Naive thymus-derived CD4-positive, alpha-beta T cell (primary cell): ENCODE data around the gene STARD3. TPM values are rescaled to one million over a fixed set of nuclear protein-coding genes. Genes with fewer than 3 reads are reported as not detected.

Experiments
- ATAC-seq: fragments of 150-1000 bp; cut with Tn5 transposase; 2 replicates; pipeline ENCODE4 v1.10.0; 2021; ENCODE audit warnings: mild to moderate bottlenecking, moderate library complexity
- CTCF ChIA-PET: fragments of 350-600 bp; sonication (Branson Sonifier 250); formaldehyde crosslinking; loops from one replicate; lab custom pipeline; 2021; ENCODE audit warnings: antibody characterized with exemption; lab: Charles Lee
- POLR2A ChIA-PET: fragments of 350-600 bp; sonication (Branson Sonifier 250); formaldehyde crosslinking; loops from one replicate; lab custom pipeline; 2021; ENCODE audit warnings: antibody characterized with exemption, inconsistent platforms; lab: Charles Lee
- DNase-seq, 9 donors: peaks; one replicate each; pipeline versions ENCODE4 v3.0.0 to v3.0.0-alpha.2; 2020 to 2022; ENCODE audit warnings: mixed read lengths in 1 of 9
- H3K27ac ChIP-seq: one replicate; pipeline ENCODE4 v1.7.0; 2013; ENCODE audit warnings: mild to moderate bottlenecking, low read depth, low read length, moderate library complexity
- H3K27me3 ChIP-seq, 2 donors: one replicate each; pipeline ENCODE4 v1.7.0; 2013; ENCODE audit warnings: low read length in 2 of 2, mild to moderate bottlenecking in 2 of 2, moderate library complexity in 2 of 2; ENCODE audit not compliant: control insufficient read depth in 2 of 2, insufficient read depth in 2 of 2
- H3K36me3 ChIP-seq, 3 experiments: 1 replicate in 2 of 3; 2 replicates in 1 of 3; pipeline ENCODE4 v1.7.0; 2013; ENCODE audit warnings: low read length in 3 of 3, mild to moderate bottlenecking in 3 of 3, moderate library complexity in 1 of 3; ENCODE audit not compliant: insufficient read depth in 3 of 3, control insufficient read depth in 2 of 3
- H3K4me1 ChIP-seq, 2 donors: one replicate each; pipeline ENCODE4 v1.7.0; 2013; ENCODE audit warnings: low read length in 2 of 2, mild to moderate bottlenecking in 2 of 2, moderate library complexity in 1 of 2; ENCODE audit not compliant: control insufficient read depth in 2 of 2, insufficient read depth in 2 of 2
- H3K4me3 ChIP-seq: 2 replicates; pipeline ENCODE4 v1.7.0; 2013; ENCODE audit warnings: mild to moderate bottlenecking, low read length
- H3K9me3 ChIP-seq, 3 experiments: 1 replicate in 2 of 3; 2 replicates in 1 of 3; pipeline ENCODE4 v1.7.0; 2013; ENCODE audit warnings: low read length in 3 of 3; ENCODE audit not compliant: control insufficient read depth in 2 of 3
- H3K27ac Mint-ChIP-seq, 9 donors: one replicate each; pipeline ENCODE4 v1.8.0; 2020 to 2022; ENCODE audit warnings: mixed read lengths in 9 of 9, mild to moderate bottlenecking in 8 of 9, moderate library complexity in 5 of 9, inconsistent platforms in 2 of 9
- H3K27me3 Mint-ChIP-seq, 5 donors: one replicate each; pipeline ENCODE4 v1.8.0; 2021 to 2022; ENCODE audit warnings: mixed read lengths in 5 of 5, mild to moderate bottlenecking in 1 of 5
- H3K36me3 Mint-ChIP-seq, 5 donors: one replicate each; pipeline ENCODE4 v1.8.0; 2020 to 2022; ENCODE audit warnings: mixed read lengths in 5 of 5, mild to moderate bottlenecking in 3 of 5, inconsistent platforms in 1 of 5
- H3K4me1 Mint-ChIP-seq, 7 donors: one replicate each; pipeline ENCODE4 v1.8.0; 2020 to 2022; ENCODE audit warnings: mixed read lengths in 7 of 7, mild to moderate bottlenecking in 3 of 7, inconsistent platforms in 1 of 7
- H3K4me3 Mint-ChIP-seq, 10 donors: one replicate each; pipeline ENCODE4 v1.8.0; 2020 to 2022; ENCODE audit warnings: mild to moderate bottlenecking in 10 of 10, mixed read lengths in 10 of 10, moderate library complexity in 6 of 10, inconsistent platforms in 2 of 10
- H3K9me3 Mint-ChIP-seq, 11 donors: one replicate each; pipeline ENCODE4 v1.8.0; 2020 to 2022; ENCODE audit warnings: mixed read lengths in 11 of 11, mild to moderate bottlenecking in 4 of 11, inconsistent platforms in 1 of 11, moderate library complexity in 1 of 11
- intact Hi-C, 2 donors: fragments of 100-400 bp; cut with micrococcal nuclease; formaldehyde crosslinking; loops; one replicate each; pipeline ENCODE4 v1.15.1; 2023
- polyA plus RNA-seq, 2 donors: library from polyadenylated mRNA; unstranded; fragments of 300-500 nt; fragmentation: Illumina TruSeq; gene quantifications; one replicate each; pipeline ENCODE4 v1.2.3, GENCODE V29; 2021
- total RNA-seq, 6 experiments: library from RNA in 5 of 6; stranded (reverse) in 5 of 6; gene quantifications; 1 replicate in 5 of 6; 2 replicates in 1 of 6; pipeline ENCODE4 v1.2.3 and lab custom pipeline; 2021 to 2026

Gene STARD3
- total and polyA plus RNA-seq, 7 experiments from 2014 or later = 46.7 to 143 (median 88.4) TPM

- Histone ChIP-seq H3K9me3 (no peaks in the 10 kb centered on the region), H3K27ac (no peak overlapping the region), H3K4me1 (peaks cover 5% of the 10 kb centered on the region in 2 donors), H3K36me3 (no peaks in the 10 kb centered on the region), H3K27me3 (peaks cover 3% of the 10 kb centered on the region in 2 donors), H3K4me3 (no peak overlapping the region)
- Mint-ChIP-seq H3K4me1 (peaks cover 0 to 9% (median 3%) of the 10 kb centered on the region in 7 donors), H3K36me3 (no peaks in the 10 kb centered on the region), H3K27me3 (peaks cover 14 to 73% (median 21%) of the 10 kb centered on the region in 5 donors), H3K4me3 (no peak overlapping the region), H3K27ac (no peak overlapping the region), H3K9me3 (peaks cover 0 to 2% (median 0%) of the 10 kb centered on the region in 11 donors)
- intact Hi-C loops = no loop called here
- ChIA-PET CTCF (interaction anchor here (0.6 to 0.9 kb wide), 2 partner anchors 43 to 807 kb away, joined by 3 to 5 read pairs; no protein-coding TSS in a partner anchor), POLR2A (interaction anchor here (0.6 kb wide), 1 partner anchor 393 kb away, joined by 3 read pairs; no protein-coding TSS in a partner anchor)
- ATAC-seq (no peak), DNase-seq (no peak)
These were observed 24.6 kb upstream of the STARD3 start for GRCh38 chr17:39612291-39612894.

DNA sequence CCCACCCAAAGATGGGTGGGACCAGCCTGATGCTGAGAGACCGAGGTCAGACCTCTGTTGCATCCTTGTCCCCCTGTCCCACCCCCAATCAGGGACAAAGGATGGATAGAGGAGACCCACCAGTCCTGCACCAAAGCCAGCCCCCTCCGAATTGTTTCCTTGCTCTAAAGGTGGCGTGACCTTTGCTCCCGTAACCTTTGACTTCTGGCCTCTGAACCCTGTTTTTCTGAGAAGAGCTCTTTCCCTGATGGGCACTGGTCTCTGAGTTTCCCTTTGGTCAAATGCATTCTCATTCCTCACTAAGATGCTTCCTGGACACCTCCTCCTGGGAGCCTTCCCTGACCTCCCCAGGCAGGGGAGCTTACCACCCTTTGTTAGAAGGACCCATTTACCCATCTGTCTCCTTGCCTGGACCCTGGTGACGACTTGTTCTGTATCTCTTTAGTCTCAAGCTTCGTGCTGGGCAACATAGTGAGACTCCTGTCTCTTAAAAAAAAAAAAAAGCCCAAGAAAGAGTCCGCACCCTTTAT is 23.9 kb upstream of the STARD3 start:
- Histone ChIP-seq H3K36me3 (no peaks in the 10 kb centered on the region), H3K4me1 (peaks cover 4 to 6% of the 10 kb centered on the region in 2 donors), H3K27me3 (peaks cover 3 to 4% of the 10 kb centered on the region in 2 donors), H3K9me3 (no peaks in the 10 kb centered on the region), H3K4me3 (no peak overlapping the region), H3K27ac (no peak overlapping the region)
- ChIA-PET CTCF (no interaction called here), POLR2A (interaction anchor here (0.6 kb wide), 2 partner anchors 9 to 393 kb away, joined by 3 read pairs; no protein-coding TSS in a partner anchor)
- Mint-ChIP-seq H3K9me3 (peaks cover 0 to 2% (median 0%) of the 10 kb centered on the region in 11 donors), H3K36me3 (no peaks in the 10 kb centered on the region), H3K27ac (no peak overlapping the region), H3K27me3 (peaks cover 14 to 70% (median 21%) of the 10 kb centered on the region in 5 donors), H3K4me1 (peaks cover 0 to 9% (median 2%) of the 10 kb centered on the region in 7 donors), H3K4me3 (no peak overlapping the region)
- DNase-seq (no peak), ATAC-seq (no peak)
- intact Hi-C loops = no loop called here

DNA sequence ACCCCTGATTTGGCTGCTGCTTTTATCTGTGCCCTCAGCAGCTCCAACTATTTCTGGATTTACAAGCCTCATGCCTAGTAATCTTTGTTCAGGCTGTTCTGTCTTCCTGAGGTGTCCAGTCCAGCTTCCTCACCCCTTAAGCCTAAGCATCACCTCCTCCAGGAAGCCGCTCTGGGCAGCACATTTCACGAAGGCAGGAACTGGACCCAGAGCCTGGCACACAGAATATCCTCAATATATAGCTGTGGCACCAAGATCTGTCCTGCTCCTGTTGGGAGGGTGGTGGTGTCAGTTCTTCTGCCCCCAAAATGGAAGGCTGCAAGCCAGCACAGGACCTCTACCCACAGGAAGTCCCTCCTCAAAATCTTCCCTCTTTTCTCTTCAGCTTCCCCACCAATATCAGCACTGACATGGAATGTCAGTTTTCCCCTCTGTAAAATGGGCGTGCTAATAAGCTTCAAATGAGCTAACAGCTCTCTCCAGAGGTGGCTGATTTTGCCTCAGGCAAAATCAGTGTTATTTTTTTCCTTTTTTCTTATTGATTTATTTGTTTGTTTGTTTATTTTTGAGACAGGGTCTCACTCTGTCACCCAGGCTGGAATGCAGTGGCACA is 22.3 kb upstream of the STARD3 start:
- H3K9me3 ChIP-seq = no peaks in the 10 kb centered on the region
- ChIA-PET POLR2A (interaction anchor here (0.7 to 1.3 kb wide), 2 partner anchors 9 to 228 kb away, joined by 3 read pairs; no protein-coding TSS in a partner anchor), CTCF (interaction anchor here (0.5 to 1.0 kb wide), 4 partner anchors 8 to 202 kb away, joined by 3 to 5 read pairs (median 4); no protein-coding TSS in a partner anchor)
- no peak for ATAC-seq
- H3K4me3 ChIP-seq = no peak overlapping the region
- H3K27ac Mint-ChIP-seq = no peak overlapping the region
- intact Hi-C loops = no loop called here
- peaks cover 0 to 13% (median 3%) of the 10 kb centered on the region in 7 donors for H3K4me1 Mint-ChIP-seq
- peaks cover 0 to 70% (median 11%) of the 10 kb centered on the region in 5 donors for H3K27me3 Mint-ChIP-seq
- no peak for DNase-seq
- peaks cover 6 to 11% of the 10 kb centered on the region in 2 donors for H3K4me1 ChIP-seq
- no peak overlapping the region for H3K4me3 Mint-ChIP-seq
- H3K27ac ChIP-seq = no peak overlapping the region
- peaks cover 0 to 2% (median 0%) of the 10 kb centered on the region in 11 donors for H3K9me3 Mint-ChIP-seq
- peaks cover 0 to 4% of the 10 kb centered on the region in 2 donors for H3K27me3 ChIP-seq
- H3K36me3 ChIP-seq = no peaks in the 10 kb centered on the region
- H3K36me3 Mint-ChIP-seq = peaks cover 0 to 1% (median 0%) of the 10 kb centered on the region in 5 donors

GRCh38 chr17:39615434-39615833 is 21.5 kb upstream of the STARD3 start:
- H3K36me3 ChIP-seq = no peaks in the 10 kb centered on the region
- intact Hi-C loops = no loop called here
- H3K9me3 ChIP-seq = no peaks in the 10 kb centered on the region
- Mint-ChIP-seq H3K4me3 (peak overlapping the region in 2 of 10 donors; percentile 5 to 29), H3K27ac (no peak overlapping the region), H3K9me3 (no peaks in the 10 kb centered on the region), H3K27me3 (peaks cover 0 to 68% (median 7%) of the 10 kb centered on the region in 5 donors), H3K4me1 (peaks cover 0 to 14% (median 3%) of the 10 kb centered on the region in 7 donors), H3K36me3 (peaks cover 0 to 1% (median 0%) of the 10 kb centered on the region in 5 donors)
- no peak for ATAC-seq
- POLR2A ChIA-PET = interaction anchor here (1.3 kb wide), 1 partner anchor 9 kb away, joined by 3 read pairs; no protein-coding TSS in a partner anchor
- H3K4me3 ChIP-seq = no peak overlapping the region
- peaks cover 6 to 11% of the 10 kb centered on the region in 2 donors for H3K4me1 ChIP-seq
- no peak overlapping the region for H3K27ac ChIP-seq
- no peak for DNase-seq
- H3K27me3 ChIP-seq = peaks cover 0 to 4% of the 10 kb centered on the region in 2 donors
- CTCF ChIA-PET = interaction anchor here (0.7 to 1.0 kb wide), 2 partner anchors 14 to 37 kb away, joined by 3 to 4 read pairs; no protein-coding TSS in a partner anchor

- H3K27me3 ChIP-seq = peaks cover 0 to 4% of the 10 kb centered on the region in 2 donors
- Mint-ChIP-seq H3K9me3 (no peaks in the 10 kb centered on the region), H3K36me3 (peaks cover 0 to 1% (median 0%) of the 10 kb centered on the region in 5 donors), H3K4me3 (peak overlapping the region; percentile 39 to 87 (median 72)), H3K27me3 (peaks cover 0 to 68% (median 7%) of the 10 kb centered on the region in 5 donors), H3K4me1 (peaks cover 4 to 18% (median 7%) of the 10 kb centered on the region in 7 donors), H3K27ac (peak overlapping the region in 1 of 9 donors; percentile 24)
- H3K4me1 ChIP-seq = peaks cover 7 to 13% of the 10 kb centered on the region in 2 donors
- no peaks in the 10 kb centered on the region for H3K36me3 ChIP-seq
- intact Hi-C loops = no loop called here
- ATAC-seq (no peak), DNase-seq (no peak)
- ChIA-PET CTCF (interaction anchor here (0.6 to 0.9 kb wide), 2 partner anchors 16 to 37 kb away, joined by 3 read pairs; no protein-coding TSS in a partner anchor), POLR2A (interaction anchor here (0.6 kb wide), 2 partner anchors 166 to 581 kb away, joined by 3 to 6 read pairs; no protein-coding TSS in a partner anchor)
- no peak overlapping the region for H3K27ac ChIP-seq
- H3K4me3 ChIP-seq = peak overlapping the region; percentile 48
- no peaks in the 10 kb centered on the region for H3K9me3 ChIP-seq
These were observed 19.9 kb upstream of the STARD3 start for GRCh38 chr17:39617100-39617445.
